Renal cortex interstitium (tissue), 11 donors: ENCODE data around the gene PCDHGA1. TPM values are rescaled to one million over a fixed set of nuclear protein-coding genes. Genes with fewer than 3 reads are reported as not detected.
"Not testable (repeated sequence)": the region's sequence is repeated elsewhere in the genome, so short reads cannot be mapped to it uniquely, and the experiment has no call there.

Source experiments
- DNase-seq, 11 donors: peaks; one replicate each; pipeline ENCODE4 v3.0.0-alpha.2; 2013; ENCODE audit warnings: low read depth in 9 of 11, low spot score in 4 of 11; ENCODE audit errors: extremely low read depth in 1 of 11
- polyA plus RNA-seq, 3 donors: library from polyadenylated mRNA; unstranded; fragments of 120-200 nt; gene quantifications; one replicate each; pipeline ENCODE4 v1.2.1, GENCODE V29; 2013; ENCODE audit not compliant: insufficient read length in 3 of 3

Gene PCDHGA1
- polyA plus RNA-seq, 3 donors: 0.92 to 1.2 (median 1.0) TPM

DNA sequence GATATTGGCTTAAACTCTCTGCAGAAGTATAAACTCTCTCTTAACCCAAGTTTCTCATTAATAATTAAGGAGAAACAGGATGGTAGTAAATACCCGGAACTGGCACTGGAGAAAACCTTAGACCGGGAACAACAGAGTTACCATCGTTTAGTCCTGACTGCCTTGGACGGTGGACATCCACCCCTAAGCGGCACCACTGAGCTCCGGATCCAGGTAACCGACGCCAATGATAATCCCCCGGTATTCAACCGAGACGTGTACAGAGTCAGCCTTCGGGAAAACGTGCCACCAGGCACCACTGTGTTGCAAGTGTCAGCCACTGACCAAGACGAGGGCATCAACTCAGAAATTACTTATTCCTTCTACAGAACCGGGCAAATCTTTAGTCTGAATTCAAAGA, 68.3 kb downstream of the PCDHGA1 start:
- DNase-seq: no peak

DNA sequence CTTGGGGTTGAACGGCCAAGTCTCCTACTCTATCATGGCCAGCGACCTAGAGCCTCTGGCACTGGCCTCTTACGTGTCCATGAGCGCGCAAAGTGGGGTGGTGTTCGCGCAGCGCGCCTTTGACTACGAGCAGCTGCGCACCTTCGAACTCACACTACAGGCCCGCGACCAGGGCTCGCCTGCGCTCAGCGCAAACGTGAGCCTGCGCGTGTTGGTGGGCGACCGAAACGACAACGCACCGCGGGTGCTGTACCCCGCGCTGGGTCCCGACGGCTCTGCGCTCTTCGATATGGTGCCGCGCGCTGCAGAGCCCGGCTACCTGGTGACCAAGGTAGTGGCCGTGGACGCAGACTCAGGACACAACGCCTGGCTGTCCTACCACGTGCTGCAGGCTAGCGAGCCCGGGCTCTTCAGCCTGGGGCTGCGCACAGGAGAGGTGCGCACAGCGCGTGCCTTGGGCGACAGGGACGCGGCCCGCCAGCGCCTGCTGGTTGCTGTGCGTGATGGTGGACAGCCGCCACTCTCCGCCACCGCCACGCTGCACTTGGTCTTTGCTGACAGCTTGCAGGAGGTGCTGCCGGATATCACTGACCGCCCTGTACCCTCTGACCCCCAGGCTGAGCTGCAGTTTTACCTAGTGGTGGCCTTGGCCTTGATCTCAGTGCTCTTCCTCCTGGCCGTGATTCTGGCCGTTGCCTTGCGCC, 69.4 kb downstream of the PCDHGA1 start:
- DNase-seq: no peak

DNA sequence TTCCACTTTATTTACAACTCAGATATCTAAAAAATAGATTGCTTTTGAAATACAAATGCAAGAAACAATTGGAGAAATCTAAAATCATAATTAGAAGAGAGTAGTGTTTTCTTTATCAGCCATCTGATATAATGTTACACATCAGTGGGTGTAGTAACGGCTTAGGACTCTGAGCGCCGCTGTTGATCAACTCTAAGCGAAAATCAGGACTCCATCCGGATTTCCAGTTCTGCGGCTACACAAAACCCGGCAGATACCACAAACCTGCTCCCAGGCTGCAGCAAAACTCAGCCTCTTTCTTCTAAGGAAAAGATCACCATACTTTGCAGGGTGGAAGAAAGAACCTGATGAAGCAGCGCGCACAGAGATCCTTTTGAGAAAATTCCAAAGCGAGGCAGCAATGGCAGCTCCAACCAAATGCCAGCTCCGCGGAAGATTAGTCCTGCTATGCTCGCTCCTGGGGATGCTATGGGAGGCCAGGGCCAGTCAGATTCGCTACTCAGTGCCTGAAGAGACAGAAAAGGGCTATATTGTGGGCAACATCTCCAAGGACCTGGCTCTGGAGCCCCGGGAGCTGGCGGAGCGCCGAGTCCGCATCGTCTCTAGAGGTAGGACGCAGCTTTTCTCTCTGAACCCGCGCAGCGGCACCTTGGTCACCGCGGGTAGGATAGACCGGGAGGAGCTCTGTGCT, 72.4 kb downstream of the PCDHGA1 start, which contains the start of gene PCDHGA9:
PCDHGA9 (plus strand) TSS at position 226 of the 691 bp plus-strand sequence; CDS start at position 401, 175 bp downstream.
- DNase-seq: no peak

DNA sequence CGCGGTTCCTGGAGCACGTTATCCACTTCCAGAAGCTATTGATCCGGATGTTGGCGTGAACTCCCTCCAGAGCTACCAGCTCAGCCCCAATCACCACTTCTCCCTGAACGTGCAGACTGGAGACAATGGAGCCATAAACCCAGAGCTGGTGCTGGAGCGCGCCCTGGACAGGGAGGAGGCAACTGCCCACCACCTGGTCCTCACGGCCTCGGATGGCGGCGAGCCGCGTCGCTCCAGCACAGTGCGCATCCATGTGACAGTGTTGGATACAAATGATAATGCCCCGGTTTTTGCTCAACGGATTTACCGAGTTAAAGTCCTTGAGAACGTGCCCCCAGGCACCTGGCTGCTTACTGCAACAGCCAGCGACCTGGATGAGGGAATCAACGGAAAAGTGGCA, 73.1 kb downstream of the PCDHGA1 start:
- DNase-seq: no peak

DNA sequence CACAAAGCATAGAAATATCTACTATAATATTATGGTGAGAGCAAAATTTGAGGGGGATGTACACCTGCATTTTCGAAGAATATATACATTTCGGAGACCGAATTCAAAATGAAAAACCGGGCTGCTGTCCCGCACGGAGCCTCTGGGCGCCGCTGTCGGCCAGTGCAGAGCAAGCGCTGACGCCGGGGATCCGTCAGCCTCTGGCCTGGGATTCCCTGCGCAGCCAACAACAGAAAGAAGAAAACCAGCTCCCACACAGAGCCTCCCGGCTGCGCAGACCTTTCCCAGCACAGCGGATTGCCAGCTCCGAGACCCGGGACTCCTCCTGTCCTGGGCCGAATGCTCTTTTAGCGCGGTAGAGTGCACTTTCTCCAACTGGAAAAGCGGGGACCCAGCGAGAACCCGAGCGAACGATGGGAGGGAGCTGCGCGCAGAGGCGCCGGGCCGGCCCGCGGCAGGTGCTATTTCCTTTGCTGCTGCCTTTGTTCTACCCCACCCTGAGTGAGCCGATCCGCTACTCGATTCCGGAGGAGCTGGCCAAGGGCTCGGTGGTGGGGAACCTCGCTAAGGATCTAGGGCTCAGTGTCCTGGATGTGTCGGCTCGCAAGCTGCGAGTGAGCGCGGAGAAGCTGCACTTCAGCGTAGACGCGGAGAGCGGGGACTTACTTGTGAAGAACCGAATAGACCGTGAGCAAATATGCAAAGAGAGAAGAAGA, 77.6 kb downstream of the PCDHGA1 start, which contains the start of gene PCDHGB6:
PCDHGB6 (plus strand) TSS at position 232 of the 716 bp plus-strand sequence; CDS start at position 414, 182 bp downstream.
- not testable (repeated sequence) for DNase-seq

DNA sequence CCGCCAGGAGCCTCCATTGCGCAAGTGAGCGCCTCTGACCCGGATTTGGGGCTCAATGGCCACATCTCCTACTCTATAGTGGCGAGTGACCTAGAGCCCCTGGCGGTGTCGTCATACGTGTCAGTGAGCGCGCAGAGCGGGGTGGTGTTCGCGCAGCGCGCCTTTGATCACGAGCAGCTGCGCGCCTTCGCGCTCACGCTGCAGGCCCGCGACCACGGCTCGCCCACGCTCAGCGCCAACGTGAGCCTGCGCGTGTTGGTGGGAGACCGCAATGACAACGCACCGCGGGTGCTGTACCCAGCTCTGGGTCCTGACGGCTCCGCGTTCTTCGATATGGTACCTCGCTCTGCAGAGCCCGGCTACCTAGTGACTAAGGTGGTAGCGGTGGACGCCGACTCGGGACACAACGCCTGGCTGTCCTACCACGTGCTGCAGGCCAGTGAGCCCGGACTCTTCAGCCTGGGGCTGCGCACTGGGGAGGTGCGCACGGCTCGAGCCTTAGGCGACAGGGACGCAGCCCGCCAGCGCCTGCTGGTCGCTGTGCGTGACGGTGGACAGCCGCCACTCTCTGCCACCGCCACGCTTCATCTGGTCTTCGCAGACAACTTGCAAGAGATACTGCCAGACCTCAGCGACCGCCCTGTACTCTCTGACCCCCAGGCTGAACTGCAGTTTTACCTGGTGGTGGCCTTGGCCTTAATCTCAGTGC, 79.4 kb downstream of the PCDHGA1 start:
- no peak for DNase-seq

DNA sequence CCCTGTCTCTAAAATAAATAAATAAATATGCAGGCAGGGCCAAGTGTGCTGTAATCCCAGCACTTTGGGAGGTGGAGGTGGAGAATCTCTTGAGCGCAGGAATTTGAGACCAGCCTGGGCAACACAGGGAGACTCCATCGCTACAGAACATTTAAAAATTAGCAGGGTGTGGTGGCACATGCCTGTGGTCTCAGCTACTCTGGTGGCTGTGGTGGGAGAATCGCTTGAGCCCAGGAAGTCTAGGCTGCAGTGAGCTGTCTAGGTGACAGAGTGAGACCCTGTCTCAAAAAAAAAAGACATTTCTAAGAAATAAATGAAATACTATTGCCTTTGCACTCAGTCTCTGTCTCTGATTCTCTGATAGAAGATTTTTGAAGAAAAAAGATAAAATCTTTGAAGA, 81.3 kb downstream of the PCDHGA1 start:
- DNase-seq: no peak

DNA sequence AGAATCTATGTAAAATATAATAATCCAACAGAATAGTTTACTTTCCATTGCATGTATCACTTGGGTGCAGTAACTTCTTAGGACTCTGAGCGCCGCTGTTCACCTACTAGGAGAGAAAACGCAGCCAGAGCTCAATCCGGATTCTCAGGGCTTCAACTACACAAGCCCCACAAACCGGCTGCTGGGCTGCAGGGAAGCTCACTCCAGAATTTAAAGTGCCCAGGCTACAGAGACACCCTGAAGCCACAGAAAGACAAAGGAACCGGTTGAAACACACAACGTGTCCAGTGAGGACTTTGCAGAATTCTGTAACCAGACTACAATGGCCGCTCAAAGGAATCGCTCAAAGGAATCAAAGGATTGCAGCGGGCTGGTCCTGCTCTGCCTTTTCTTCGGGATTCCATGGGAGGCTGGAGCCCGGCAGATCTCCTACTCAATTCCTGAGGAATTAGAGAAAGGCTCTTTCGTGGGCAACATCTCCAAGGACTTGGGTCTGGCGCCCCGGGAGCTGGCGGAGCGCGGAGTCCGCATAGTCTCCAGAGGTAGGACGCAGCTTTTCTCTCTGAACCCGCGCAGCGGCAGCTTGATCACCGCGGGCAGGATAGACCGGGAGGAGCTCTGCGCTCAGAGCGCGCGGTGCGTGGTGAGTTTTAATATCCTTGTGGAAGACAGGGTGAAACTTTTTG, 82.7 kb downstream of the PCDHGA1 start, which contains the start of gene PCDHGA10:
PCDHGA10 (plus strand) TSS at position 134 of the 686 bp plus-strand sequence; CDS start at position 323, 189 bp downstream.
- DNase-seq: no peak

DNA sequence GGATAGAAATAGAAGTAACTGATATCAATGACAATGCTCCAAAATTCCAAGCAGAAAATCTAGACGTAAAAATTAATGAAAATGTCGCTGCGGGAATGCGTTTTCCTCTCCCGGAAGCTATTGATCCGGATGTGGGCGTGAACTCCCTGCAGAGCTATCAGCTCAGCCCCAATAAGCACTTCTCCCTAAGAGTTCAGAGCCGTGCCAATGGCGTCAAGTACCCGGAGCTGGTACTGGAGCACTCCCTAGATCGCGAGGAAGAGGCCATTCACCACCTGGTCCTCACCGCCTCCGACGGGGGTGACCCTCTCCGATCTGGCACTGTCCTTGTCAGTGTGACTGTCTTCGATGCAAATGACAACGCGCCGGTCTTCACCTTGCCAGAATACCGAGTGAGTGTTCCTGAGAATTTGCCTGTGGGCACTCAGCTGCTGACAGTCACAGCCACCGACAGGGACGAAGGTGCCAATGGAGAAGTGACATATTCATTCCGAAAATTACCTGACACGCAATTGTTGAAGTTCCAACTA, 83.3 kb downstream of the PCDHGA1 start:
- DNase-seq: no peak

DNA sequence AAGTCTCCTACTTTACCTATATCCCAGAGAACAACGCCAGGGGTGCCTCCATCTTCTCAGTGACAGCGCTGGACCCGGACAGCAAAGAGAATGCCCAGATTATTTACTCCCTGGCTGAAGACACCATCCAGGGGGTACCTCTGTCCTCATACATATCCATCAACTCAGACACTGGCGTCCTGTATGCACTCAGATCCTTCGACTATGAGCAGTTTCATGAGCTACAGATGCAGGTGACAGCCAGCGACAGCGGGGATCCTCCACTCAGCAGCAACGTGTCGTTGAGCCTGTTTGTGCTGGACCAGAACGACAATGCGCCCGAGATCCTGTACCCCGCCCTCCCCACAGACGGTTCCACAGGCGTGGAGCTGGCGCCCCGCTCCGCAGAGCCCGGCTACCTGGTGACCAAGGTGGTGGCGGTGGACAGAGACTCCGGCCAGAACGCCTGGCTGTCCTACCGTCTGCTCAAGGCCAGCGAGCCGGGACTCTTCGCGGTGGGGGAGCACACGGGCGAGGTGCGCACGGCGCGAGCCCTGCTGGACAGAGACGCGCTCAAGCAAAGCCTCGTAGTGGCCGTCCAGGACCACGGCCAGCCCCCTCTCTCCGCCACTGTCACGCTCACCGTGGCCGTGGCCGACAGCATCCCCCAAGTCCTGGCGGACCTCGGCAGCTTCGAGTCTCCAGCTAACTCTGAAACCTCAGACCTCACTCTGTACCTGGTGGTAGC, 84.4 kb downstream of the PCDHGA1 start:
- DNase-seq: not testable (repeated sequence)

DNA sequence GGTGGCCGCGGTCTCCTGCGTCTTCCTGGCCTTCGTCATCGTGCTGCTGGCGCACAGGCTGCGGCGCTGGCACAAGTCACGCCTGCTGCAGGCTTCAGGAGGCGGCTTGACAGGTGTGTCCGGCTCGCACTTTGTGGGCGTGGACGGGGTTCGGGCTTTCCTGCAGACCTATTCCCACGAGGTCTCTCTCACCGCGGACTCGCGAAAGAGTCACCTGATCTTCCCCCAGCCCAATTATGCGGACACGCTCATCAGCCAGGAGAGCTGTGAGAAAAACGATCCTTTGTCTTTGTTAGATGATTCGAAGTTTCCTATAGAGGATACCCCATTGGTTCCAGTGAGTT, 84.9 kb downstream of the PCDHGA1 start:
- DNase-seq: not testable (repeated sequence)

DNA sequence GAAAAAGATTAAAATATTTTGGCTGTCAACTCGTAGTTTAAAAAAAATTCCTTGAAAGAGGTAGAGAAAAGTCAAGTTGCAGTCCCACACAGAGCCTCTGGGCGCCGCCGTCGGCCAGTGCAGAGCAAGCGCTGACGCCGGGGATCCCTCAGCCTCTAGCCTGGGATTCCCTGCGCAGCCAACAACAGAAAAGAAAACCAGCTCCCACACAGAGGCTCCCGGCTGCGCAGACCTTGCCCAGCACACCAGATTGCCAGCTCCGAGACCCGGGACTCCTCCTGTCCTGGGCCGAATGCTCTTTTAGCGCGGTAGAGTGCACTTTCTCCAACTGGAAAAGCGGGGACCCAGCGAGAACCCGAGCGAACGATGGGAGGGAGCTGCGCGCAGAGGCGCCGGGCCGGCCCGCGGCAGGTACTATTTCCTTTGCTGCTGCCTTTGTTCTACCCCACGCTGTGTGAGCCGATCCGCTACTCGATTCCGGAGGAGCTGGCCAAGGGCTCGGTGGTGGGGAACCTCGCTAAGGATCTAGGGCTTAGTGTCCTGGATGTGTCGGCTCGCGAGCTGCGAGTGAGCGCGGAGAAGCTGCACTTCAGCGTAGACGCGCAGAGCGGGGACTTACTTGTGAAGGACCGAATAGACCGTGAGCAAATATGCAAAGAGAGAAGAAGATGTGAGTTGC, 87.3 kb downstream of the PCDHGA1 start, which contains the start of gene PCDHGB7:
PCDHGB7 (plus strand) TSS at position 184 of the 679 bp plus-strand sequence; CDS start at position 367, 183 bp downstream.
- DNase-seq: peak in 7 of 11 donors; percentile 33 to 56 (median 47)

DNA sequence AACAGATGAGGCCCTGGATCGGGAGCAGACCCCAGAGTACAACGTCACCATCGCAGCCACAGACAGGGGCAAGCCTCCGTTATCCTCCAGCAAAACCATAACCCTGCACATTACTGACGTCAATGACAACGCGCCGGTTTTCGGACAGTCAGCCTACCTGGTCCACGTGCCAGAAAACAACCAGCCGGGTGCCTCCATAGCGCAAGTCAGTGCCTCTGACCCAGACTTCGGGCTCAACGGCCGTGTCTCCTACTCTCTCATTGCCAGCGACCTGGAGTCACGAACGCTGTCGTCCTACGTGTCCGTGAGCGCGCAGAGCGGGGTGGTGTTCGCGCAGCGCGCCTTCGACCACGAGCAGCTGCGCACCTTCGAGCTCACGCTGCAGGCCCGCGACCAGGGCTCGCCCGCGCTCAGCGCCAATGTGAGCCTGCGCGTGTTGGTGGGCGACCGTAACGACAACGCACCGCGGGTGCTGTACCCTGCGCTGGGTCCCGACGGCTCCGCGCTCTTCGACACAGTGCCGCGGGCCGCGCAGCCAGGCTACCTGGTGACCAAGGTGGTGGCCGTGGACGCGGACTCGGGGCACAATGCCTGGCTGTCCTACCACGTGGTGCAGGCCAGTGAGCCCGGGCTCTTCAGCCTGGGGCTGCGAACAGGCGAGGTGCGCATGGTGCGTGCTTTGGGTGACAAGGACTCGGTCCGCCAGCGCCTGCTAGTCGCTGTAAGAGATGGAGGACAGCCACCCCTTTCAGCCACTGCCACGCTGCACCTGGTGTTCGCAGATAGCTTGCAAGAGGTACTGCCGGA, 89.0 kb downstream of the PCDHGA1 start:
- no peak for DNase-seq

DNA sequence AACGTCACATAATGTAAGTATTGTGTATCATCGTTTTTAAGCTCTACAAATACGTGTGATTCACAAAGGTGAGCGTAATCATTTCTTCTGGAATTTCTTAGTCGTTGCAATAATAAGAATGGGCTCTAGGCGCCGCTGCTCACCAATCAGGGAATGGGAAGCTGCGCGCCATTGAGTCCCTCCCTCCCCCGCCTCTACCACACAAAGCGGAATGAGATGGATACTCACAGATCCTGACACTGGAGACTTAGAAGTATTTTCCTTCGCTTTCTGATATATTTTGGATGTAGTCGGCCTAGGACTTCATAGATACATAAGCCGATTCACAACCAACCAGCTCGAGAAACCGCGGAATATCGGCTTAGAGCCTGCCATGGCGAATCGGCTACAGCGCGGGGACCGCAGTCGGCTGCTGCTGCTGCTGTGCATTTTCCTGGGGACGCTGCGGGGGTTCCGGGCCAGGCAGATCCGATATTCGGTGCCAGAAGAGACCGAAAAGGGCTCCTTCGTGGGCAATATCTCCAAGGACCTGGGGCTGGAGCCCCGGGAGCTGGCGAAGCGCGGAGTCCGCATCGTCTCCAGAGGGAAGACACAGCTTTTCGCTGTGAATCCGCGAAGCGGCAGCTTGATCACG, 90.7 kb downstream of the PCDHGA1 start, which contains the start of gene PCDHGA11:
PCDHGA11 (plus strand) TSS at position 197 of the 634 bp plus-strand sequence; CDS start at position 374, 177 bp downstream.
- peak in 1 of 11 donors; percentile 22 for DNase-seq

DNA sequence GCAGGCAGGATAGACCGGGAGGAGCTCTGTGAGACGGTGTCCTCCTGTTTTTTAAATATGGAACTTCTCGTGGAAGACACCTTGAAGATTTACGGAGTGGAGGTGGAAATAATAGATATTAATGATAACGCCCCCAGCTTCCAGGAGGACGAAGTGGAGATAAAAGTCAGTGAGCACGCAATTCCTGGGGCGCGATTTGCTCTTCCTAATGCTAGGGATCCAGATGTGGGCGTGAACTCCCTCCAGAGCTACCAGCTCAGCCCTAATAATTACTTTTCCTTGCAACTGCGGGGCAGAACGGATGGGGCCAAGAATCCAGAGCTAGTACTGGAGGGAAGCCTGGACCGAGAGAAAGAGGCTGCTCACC, 91.2 kb downstream of the PCDHGA1 start:
- DNase-seq: no peak
